HG03060 (cell line): Measurements from ENCODE around the gene RAMACL.

Experiments
- ATAC-seq: cut with Tn5 transposase; IDR thresholded peaks from one replicate; pipeline ENCODE4 v1.9.1; 2021; ENCODE audit warnings: low read depth, moderate number of reproducible peaks; ENCODE audit not compliant: unreplicated experiment

RAMACL gene

DNA sequence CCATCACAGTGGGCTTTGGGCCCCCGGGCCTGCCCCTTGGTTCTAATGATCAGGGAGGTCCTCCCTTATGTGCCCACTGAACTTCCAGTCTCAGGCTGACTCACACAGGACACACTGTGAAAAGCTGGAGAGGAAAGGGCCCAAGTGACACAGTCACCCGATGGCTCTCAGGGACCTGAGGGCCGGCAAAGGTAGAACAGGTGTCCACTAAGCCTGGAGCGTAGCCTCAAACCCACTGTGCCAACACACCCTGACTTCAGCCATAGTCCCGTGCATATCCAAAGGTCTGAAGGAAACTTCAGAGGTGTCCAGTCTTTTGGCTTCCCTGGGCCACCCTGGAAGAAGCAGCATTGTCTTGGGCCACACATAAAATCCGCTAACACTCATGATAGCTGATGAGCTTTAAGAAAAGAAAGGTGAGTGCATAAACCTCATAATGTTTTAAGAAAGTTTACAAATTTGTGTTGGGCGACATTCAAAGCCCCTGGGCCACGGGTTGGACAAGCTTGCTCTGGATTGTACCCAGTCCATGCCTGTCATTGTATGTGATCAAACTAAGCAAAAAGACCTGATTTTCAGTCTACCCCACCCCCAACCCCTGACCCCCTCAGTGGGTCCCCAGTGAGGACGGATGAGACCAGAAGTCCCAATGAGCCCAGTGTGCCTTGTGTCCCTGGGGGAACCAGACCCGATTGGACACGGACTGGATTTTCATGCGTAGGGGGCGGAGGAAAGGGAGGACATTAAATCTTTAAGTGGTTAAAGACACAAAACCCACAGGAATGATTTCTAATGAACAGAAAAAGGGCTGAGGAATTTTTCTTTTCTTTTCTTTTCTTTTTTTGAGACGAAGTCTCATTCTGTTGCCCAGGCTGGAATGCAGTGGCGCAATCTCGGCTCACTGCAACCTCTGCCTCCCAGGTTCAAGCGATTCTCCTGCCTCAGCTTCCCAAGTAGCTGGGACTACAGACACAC, 6.1 kb downstream of the RAMACL start:
- no peak for ATAC-seq

GRCh38 chr6:166579237-166579850, 7.1 kb downstream of the RAMACL start:
- no peak for ATAC-seq

GRCh38 chr6:166578536-166579236, 7.8 kb downstream of the RAMACL start:
- no peak for ATAC-seq

DNA sequence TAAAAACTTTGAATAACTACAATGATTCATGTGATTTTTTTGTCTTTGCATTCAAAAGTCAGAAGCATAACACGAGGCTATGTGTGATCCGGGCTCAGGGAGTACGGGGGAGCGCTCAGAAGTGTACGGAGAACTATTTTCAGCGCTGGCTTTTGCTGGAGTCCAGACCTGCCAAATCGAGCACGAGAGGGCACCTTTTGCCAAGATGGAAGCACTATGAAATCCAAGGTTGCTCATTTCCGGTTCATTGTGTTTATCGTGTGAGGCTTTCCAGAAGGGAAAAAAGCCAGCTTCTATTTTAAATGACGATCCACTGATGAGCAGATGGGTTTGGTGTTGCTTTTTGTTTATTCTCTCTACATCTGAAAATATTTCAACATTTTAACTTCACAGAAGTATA, 11.3 kb downstream of the RAMACL start:
- no peak for ATAC-seq

- ATAC-seq = no peak
These were observed 12.8 kb downstream of the RAMACL start for GRCh38 chr6:166573511-166574216.

GRCh38 chr6:166572370-166573261, 13.9 kb downstream of the RAMACL start:
- ATAC-seq = no peak

GRCh38 chr6:166570929-166571713, 15.4 kb downstream of the RAMACL start:
- ATAC-seq = no peak

DNA sequence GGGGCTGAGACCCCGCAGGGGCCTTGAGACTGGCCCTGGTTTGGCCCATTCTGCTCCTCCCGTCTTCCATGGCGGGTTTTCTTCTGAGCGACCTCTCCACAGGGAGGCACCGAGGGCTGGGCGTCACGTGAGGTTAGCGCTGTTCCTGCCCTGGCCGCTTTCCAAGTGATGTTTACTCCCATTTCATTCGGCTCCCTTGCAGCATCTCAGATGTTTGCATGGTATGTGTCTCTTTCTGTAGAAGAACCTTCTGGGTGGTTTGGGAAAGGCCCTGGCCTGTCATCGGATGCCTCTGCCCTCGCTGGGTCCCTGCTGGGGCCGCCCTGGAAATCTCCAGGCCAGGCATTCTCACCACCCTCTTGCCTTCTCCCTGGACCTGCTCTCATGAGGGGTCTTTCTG, 17.3 kb downstream of the RAMACL start:
- ATAC-seq = no peak

- ATAC-seq = no peak
These were observed 18.7 kb downstream of the RAMACL start for GRCh38 chr6:166567813-166568212.

GRCh38 chr6:166567107-166567506, 19.4 kb downstream of the RAMACL start:
- no peak for ATAC-seq

- ATAC-seq = no peak
These were observed 20.2 kb downstream of the RAMACL start for GRCh38 chr6:166566026-166567011.

GRCh38 chr6:166565084-166565967, 21.2 kb downstream of the RAMACL start:
- no peak for ATAC-seq

DNA sequence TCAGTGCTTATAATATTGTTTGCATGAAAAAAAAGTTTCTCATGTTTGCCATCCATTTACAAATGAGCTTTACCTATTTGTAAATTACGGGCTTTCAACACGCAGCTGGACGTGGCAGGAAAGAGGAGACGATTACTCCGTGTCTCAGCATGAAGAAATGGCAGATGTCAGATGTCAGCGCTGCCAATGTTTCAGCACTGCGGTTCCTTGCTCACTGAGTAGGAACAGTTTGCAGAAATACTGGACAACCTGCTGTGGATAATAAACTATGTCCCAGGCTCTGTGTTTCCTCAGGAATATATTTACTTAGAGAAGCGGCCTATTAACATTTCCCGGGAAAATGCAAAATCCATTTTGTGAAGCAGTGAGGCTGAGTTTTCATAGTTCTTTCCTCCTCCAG, 22.7 kb downstream of the RAMACL start:
- no peak for ATAC-seq

DNA sequence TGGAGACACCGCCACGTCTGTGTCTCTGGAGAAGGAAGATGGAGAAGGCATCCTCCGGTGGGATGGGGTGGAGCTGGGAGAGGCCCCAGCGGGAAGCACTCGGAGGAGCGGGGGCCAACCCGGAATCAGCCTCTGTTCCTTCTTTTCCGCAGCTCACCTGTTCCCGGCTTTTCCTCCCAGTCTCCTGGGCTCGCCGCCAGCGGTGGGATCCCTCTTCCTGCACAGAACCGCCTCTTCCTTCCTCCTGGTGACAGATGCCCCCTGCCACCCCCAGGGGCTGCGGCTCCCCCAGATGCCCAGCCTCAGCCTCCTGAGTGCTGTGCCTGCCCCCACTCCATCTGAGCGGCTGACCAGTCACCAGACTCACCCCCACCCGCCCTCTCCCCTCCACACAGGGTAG, 23.3 kb downstream of the RAMACL start:
- no peak for ATAC-seq

DNA sequence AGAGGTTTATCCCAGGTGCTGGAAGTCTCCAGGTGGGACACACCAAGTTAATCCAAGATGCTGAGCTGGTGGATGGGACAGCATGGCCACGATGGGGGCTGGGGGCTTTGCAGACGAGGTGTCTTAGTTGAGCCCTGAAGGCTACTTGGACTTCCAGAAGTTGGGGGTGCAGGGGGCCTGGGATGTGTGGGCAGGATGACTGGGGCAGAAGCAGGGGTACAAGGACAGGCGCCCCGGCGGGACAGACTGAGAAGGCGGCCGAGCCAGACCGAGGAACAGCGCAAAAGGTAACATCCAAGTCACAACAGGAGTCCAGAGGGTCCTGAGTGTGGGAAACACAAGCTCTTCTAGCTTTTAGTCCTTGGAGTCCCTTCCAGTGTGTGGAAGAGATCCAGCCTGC, 23.8 kb downstream of the RAMACL start:
- ATAC-seq = no peak

- no peak for ATAC-seq
These were observed 24.6 kb downstream of the RAMACL start for GRCh38 chr6:166561771-166562359.
